DND-41 (cell line): Measurements from ENCODE around the gene MKI67.
"Not testable (repeated sequence)": the region's sequence is repeated elsewhere in the genome, so short reads cannot be mapped to it uniquely, and the experiment has no call there.

ENCODE experiments used
- ATAC-seq: fragments of 200-7000 bp; cut with Tn5 transposase; 3 replicates; pipeline ENCODE4 v1.9.1; 2021; ENCODE audit warnings: low read depth; ENCODE audit not compliant: insufficient read depth
- DNase-seq: peaks from one replicate; pipeline ENCODE4 v3.0.0-alpha.2; 2020
- H2AFZ ChIP-seq: 2 replicates; pipeline ENCODE4 v1.6.0; 2012; ENCODE audit warnings: low read depth, low read length
- H3K27ac ChIP-seq: 2 replicates; pipeline ENCODE4 v1.5.1; 2012; ENCODE audit warnings: low read length, inconsistent platforms
- H3K27me3 ChIP-seq: fragments of 200-600 bp; sonication (generic); 2 replicates; pipeline ENCODE4 v1.6.0; 2012; ENCODE audit warnings: low read length, mild to moderate bottlenecking, inconsistent platforms; ENCODE audit not compliant: insufficient read depth, poor library complexity
- H3K36me3 ChIP-seq: 2 replicates; pipeline ENCODE4 v1.5.1; 2012; ENCODE audit warnings: low read length, inconsistent platforms; ENCODE audit not compliant: insufficient read depth
- H3K4me1 ChIP-seq: 2 replicates; pipeline ENCODE4 v1.5.1; 2012; ENCODE audit warnings: mild to moderate bottlenecking, low read length; ENCODE audit not compliant: insufficient read depth
- H3K4me2 ChIP-seq: 2 replicates; pipeline ENCODE4 v1.6.0; 2012; ENCODE audit warnings: mild to moderate bottlenecking, moderate library complexity, low read length, inconsistent platforms; ENCODE audit not compliant: insufficient read depth
- H3K4me3 ChIP-seq, 2 experiments: fragments of 200-600 bp in 1 of 2; shearing (Covaris generic) in 1 of 2; 2 replicates each; pipeline ENCODE4 v1.5.1; 2012 to 2016; ENCODE audit warnings: inconsistent platforms in 2 of 2, low read length in 2 of 2, mild to moderate bottlenecking in 2 of 2, low read depth in 1 of 2, moderate library complexity in 1 of 2
- H3K79me2 ChIP-seq: 2 replicates; pipeline ENCODE4 v1.6.0; 2012; ENCODE audit warnings: low read length, inconsistent platforms; ENCODE audit not compliant: insufficient read depth
- H3K9ac ChIP-seq: 2 replicates; pipeline ENCODE4 v1.6.0; 2012; ENCODE audit warnings: low read depth, mild to moderate bottlenecking, inconsistent platforms, low read length, moderate library complexity
- H3K9me3 ChIP-seq: 2 replicates; pipeline ENCODE4 v1.5.1; 2012; ENCODE audit warnings: low read length, moderate library complexity, mild to moderate bottlenecking, inconsistent platforms; ENCODE audit not compliant: insufficient read depth, severe bottlenecking
- H4K20me1 ChIP-seq: 2 replicates; pipeline ENCODE4 v1.6.0; 2012; ENCODE audit warnings: low read length; ENCODE audit not compliant: insufficient read depth
- EZH2 ChIP-seq: IDR thresholded peaks from 3 replicates; pipeline ENCODE4 v1.6.1; 2012; ENCODE audit warnings: borderline replicate concordance, low read depth, mild to moderate bottlenecking, moderate library complexity, low read length, inconsistent platforms; ENCODE audit not compliant: severe bottlenecking
- TF ChIP-seq, protein P1 (sequence below): IDR thresholded peaks from 2 replicates; pipeline ENCODE4 v1.5.1; 2012; ENCODE audit warnings: borderline replicate concordance, low read length, moderate library complexity, mild to moderate bottlenecking; ENCODE audit not compliant: poor library complexity, severe bottlenecking; ENCODE audit errors: extremely low read depth

Gene MKI67

DNA sequence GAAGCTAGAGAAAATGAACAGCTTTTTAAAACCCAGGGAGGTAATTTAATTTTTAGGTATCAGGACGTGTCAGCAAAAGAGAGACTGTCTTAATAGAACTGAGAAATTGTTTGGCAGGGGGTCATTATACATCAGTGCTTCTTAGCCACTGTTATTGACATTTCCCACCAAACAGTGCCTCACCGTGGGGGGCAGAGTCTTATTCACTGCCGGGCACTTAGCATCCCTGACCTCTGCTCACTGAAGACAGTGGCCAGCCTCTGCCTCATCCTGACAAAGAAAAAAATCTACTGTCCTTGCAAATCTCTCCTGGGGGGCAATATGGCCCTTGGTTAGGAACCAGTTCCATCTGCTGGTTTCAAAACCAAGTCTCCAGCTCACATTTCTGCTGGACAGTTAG is 14.2 kb upstream of the MKI67 start:
- no peak overlapping the region for H3K9ac ChIP-seq
- H3K27me3 ChIP-seq, result no peaks in the 10 kb centered on the region
- no peaks in the 10 kb centered on the region for H3K36me3 ChIP-seq
- peaks cover 5% of the 10 kb centered on the region; the same call in 1 of the 2 replicates for H3K4me1 ChIP-seq
- TF ChIP-seq, protein P1, sequence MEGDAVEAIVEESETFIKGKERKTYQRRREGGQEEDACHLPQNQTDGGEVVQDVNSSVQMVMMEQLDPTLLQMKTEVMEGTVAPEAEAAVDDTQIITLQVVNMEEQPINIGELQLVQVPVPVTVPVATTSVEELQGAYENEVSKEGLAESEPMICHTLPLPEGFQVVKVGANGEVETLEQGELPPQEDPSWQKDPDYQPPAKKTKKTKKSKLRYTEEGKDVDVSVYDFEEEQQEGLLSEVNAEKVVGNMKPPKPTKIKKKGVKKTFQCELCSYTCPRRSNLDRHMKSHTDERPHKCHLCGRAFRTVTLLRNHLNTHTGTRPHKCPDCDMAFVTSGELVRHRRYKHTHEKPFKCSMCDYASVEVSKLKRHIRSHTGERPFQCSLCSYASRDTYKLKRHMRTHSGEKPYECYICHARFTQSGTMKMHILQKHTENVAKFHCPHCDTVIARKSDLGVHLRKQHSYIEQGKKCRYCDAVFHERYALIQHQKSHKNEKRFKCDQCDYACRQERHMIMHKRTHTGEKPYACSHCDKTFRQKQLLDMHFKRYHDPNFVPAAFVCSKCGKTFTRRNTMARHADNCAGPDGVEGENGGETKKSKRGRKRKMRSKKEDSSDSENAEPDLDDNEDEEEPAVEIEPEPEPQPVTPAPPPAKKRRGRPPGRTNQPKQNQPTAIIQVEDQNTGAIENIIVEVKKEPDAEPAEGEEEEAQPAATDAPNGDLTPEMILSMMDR, result no peak
- no peak for TF ChIP-seq EZH2
- no peaks in the 10 kb centered on the region for H4K20me1 ChIP-seq
- no peak overlapping the region for H3K4me3 ChIP-seq
- ATAC-seq (no peak), DNase-seq (no peak)
- H3K27ac ChIP-seq, result no peak overlapping the region
- no peaks in the 10 kb centered on the region for H3K9me3 ChIP-seq
- no peak overlapping the region for H3K4me2 ChIP-seq
- H2AFZ ChIP-seq, result no peak overlapping the region
- no peaks in the 10 kb centered on the region for H3K79me2 ChIP-seq

DNA sequence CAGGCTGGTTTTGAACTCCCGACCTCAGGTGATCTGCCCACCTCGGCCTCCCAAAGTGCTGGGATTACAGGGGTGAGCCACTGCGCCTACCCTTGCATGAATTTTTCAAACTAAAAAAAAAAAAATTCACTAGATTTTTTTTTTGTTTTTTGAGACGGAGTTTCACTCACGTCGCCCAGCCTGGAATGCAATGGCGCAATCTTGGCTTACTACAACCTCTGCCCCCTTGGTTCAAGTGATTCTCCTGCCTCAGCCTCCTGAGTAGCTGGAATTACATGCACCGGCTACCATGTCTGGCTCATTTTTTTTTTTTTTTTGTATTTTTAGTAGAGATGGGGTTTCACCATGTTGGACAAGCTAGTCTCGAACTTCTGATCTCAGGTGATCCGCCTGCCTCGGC is 12.2 kb upstream of the MKI67 start:
- not testable (repeated sequence) for ATAC-seq, H3K4me3 ChIP-seq, H3K79me2 ChIP-seq, H4K20me1 ChIP-seq, H3K4me2 ChIP-seq, H2AFZ ChIP-seq, H3K9me3 ChIP-seq, H3K4me1 ChIP-seq, DNase-seq, H3K36me3 ChIP-seq, H3K27ac ChIP-seq, H3K27me3 ChIP-seq, H3K9ac ChIP-seq

DNA sequence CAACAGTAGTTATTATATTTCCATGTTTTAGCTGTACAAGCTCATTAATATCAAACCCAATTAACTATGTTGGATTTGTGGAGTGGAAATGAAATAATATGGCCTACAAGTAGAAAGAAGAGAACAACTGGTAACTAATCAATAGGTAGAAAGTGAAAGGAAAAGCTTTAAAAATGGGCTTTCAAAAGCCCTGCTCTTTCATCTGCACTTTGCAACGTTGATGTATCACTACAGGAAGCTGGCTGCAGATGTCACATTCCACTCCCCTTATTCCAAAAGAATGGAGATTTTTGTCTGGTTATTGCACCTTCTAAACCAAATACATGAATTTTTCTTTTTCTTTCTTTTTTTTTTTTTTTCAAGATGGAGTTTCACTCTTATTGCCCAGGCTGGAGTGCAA is 11.7 kb upstream of the MKI67 start:
- ATAC-seq, result no peak
- H4K20me1 ChIP-seq, result no peaks in the 10 kb centered on the region

DNA sequence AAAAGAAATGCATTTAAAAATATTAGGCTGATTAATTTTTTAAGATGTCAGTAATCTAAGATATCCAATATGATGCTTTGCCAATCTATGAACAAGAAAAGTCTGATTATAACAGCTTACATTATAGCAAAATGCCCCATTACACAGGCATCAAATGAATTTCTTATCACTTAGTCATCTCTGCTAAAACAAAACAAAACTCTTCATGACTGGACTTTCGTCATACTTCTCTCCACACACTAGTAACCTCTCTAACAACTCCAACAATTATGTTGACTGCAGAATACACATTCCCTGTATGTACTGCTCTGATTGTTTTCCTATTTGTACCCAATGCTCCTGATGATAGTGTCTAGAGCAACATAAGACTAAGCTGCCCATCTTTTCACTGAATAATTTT is 3.8 kb upstream of the MKI67 start:
- H3K27ac ChIP-seq, result no peak overlapping the region
- DNase-seq, result no peak
- no peak overlapping the region for H3K4me2 ChIP-seq
- no peak overlapping the region for H3K4me3 ChIP-seq
- no peak overlapping the region for H3K9ac ChIP-seq
- no peak overlapping the region for H2AFZ ChIP-seq
- H3K9me3 ChIP-seq, result no peaks in the 10 kb centered on the region
- no peak for TF ChIP-seq EZH2
- TF ChIP-seq, protein P1, result no peak
- peaks cover 11% of the 10 kb centered on the region for H3K79me2 ChIP-seq
- ATAC-seq, result no peak
- peaks cover 10% of the 10 kb centered on the region for H3K36me3 ChIP-seq
- peaks cover under 1% of the 10 kb centered on the region; the same call in 1 of the 2 replicates for H4K20me1 ChIP-seq
- no peaks in the 10 kb centered on the region for H3K27me3 ChIP-seq
- H3K4me1 ChIP-seq, result peaks cover 10% of the 10 kb centered on the region

More for the DNA sequence above, 11.7 kb upstream of the MKI67 start:
- H3K9ac ChIP-seq, result no peak overlapping the region
- H3K27me3 ChIP-seq, result no peaks in the 10 kb centered on the region
- no peak for TF ChIP-seq EZH2
- TF ChIP-seq, protein P1, result no peak
- H3K9me3 ChIP-seq, result no peaks in the 10 kb centered on the region
- H2AFZ ChIP-seq, result no peak overlapping the region
- no peaks in the 10 kb centered on the region for H3K4me1 ChIP-seq
- no peaks in the 10 kb centered on the region for H3K79me2 ChIP-seq
- no peaks in the 10 kb centered on the region for H3K36me3 ChIP-seq
- no peak overlapping the region for H3K4me3 ChIP-seq
- no peak overlapping the region for H3K4me2 ChIP-seq
- H3K27ac ChIP-seq, result no peak overlapping the region
- DNase-seq, result no peak
